T-helper 22 cell (primary cell): ENCODE results near the gene FAM53A.

ENCODE experiments used
- DNase-seq: peaks from one replicate; pipeline ENCODE4 v3.0.0-alpha.2; 2020; ENCODE audit warnings: low read depth

Gene FAM53A

GRCh38 chr4:1640190-1640589 lies 43.9 kb downstream of the FAM53A start:
- no peak for DNase-seq

GRCh38 chr4:1639299-1639868 lies 44.7 kb downstream of the FAM53A start:
- no peak for DNase-seq

- no peak for DNase-seq
Measured at GRCh38 chr4:1638873-1639272, 45.2 kb downstream of the FAM53A start.

GRCh38 chr4:1638272-1638598 lies 45.9 kb downstream of the FAM53A start:
- no peak for DNase-seq

GRCh38 chr4:1637580-1638271 lies 46.4 kb downstream of the FAM53A start:
- no peak for DNase-seq

GRCh38 chr4:1636490-1637211 lies 47.5 kb downstream of the FAM53A start:
- DNase-seq: no peak

GRCh38 chr4:1635464-1635863 lies 48.6 kb downstream of the FAM53A start:
- no peak for DNase-seq

GRCh38 chr4:1633993-1634392 lies 50.1 kb downstream of the FAM53A start:
- DNase-seq: no peak

GRCh38 chr4:1632109-1633104 lies 51.7 kb downstream of the FAM53A start:
- DNase-seq: no peak

- no peak for DNase-seq
Measured at GRCh38 chr4:1631136-1631535, 53.0 kb downstream of the FAM53A start.

- DNase-seq: no peak
Measured at GRCh38 chr4:1630266-1630665, 53.8 kb downstream of the FAM53A start.

GRCh38 chr4:1629699-1630083 lies 54.4 kb downstream of the FAM53A start:
- no peak for DNase-seq

- peak; percentile 28 for DNase-seq
Measured at GRCh38 chr4:1628892-1629698, 55.0 kb downstream of the FAM53A start.

GRCh38 chr4:1627417-1628313 lies 56.4 kb downstream of the FAM53A start:
- DNase-seq: no peak

GRCh38 chr4:1626941-1627340 lies 57.2 kb downstream of the FAM53A start:
- DNase-seq: no peak

GRCh38 chr4:1626151-1626550 lies 58.0 kb downstream of the FAM53A start:
- no peak for DNase-seq

GRCh38 chr4:1625600-1626138 lies 58.4 kb downstream of the FAM53A start:
- DNase-seq: no peak

GRCh38 chr4:1624519-1624910 lies 59.6 kb downstream of the FAM53A start:
- no peak for DNase-seq

GRCh38 chr4:1623821-1624518 lies 60.1 kb downstream of the FAM53A start:
- DNase-seq: no peak

- no peak for DNase-seq
Measured at GRCh38 chr4:1623400-1623799, 60.7 kb downstream of the FAM53A start.
